Endothelial cell (in vitro differentiated cells): Measurements from ENCODE around the gene CFAP97. TPM values are rescaled to one million over a fixed set of nuclear protein-coding genes. Genes with fewer than 3 reads are reported as not detected.
A peak's percentile ranks its signal among the peaks of the same experiment; 100 is the strongest.
"Not testable (repeated sequence)": the region's sequence is repeated elsewhere in the genome, so short reads cannot be mapped to it uniquely, and the experiment has no call there.

ENCODE experiments used
- DNase-seq: peaks from one replicate; pipeline ENCODE4 v3.0.0; 2021; ENCODE audit warnings: low spot score
- H3K27ac Mint-ChIP-seq: one replicate; pipeline ENCODE4 v1.8.0; 2021; ENCODE audit warnings: mixed read lengths, inconsistent platforms; ENCODE audit not compliant: unreplicated experiment
- H3K27me3 Mint-ChIP-seq: one replicate; pipeline ENCODE4 v1.8.0; 2021; ENCODE audit warnings: mild to moderate bottlenecking, moderate library complexity, mixed read lengths, inconsistent platforms; ENCODE audit not compliant: unreplicated experiment
- H3K36me3 Mint-ChIP-seq: one replicate; pipeline ENCODE4 v1.8.0; 2021; ENCODE audit warnings: mild to moderate bottlenecking, low read depth, mixed read lengths, inconsistent platforms; ENCODE audit not compliant: unreplicated experiment
- H3K4me1 Mint-ChIP-seq: one replicate; pipeline ENCODE4 v1.8.0; 2021; ENCODE audit warnings: mild to moderate bottlenecking, mixed read lengths, inconsistent platforms; ENCODE audit not compliant: unreplicated experiment
- H3K4me3 Mint-ChIP-seq: one replicate; pipeline ENCODE4 v1.8.0; 2021; ENCODE audit warnings: mild to moderate bottlenecking, mixed read lengths, inconsistent platforms; ENCODE audit not compliant: unreplicated experiment
- H3K9me3 Mint-ChIP-seq: one replicate; pipeline ENCODE4 v1.8.0; 2021; ENCODE audit warnings: mixed read lengths, inconsistent platforms; ENCODE audit not compliant: unreplicated experiment
- total RNA-seq: library from RNA; stranded (reverse); fragmentation: NEBNext Ultra II Directional; extraction: Animal tissue kit (Norgen Biotek cat#: 25700); gene quantifications from one replicate; pipeline ENCODE4 v1.2.1, GENCODE V29; 2021; ENCODE audit not compliant: unreplicated experiment
- TF ChIP-seq, protein P1 (sequence below): fragments of 200-600 bp; sonication (generic); IDR thresholded peaks from one replicate; pipeline ENCODE4 v1.5.0; 2021; ENCODE audit warnings: antibody characterized with exemption; ENCODE audit not compliant: unreplicated experiment

CFAP97 gene
- total RNA-seq, 1 donor from 2014 or later, result 18.2 TPM

DNA sequence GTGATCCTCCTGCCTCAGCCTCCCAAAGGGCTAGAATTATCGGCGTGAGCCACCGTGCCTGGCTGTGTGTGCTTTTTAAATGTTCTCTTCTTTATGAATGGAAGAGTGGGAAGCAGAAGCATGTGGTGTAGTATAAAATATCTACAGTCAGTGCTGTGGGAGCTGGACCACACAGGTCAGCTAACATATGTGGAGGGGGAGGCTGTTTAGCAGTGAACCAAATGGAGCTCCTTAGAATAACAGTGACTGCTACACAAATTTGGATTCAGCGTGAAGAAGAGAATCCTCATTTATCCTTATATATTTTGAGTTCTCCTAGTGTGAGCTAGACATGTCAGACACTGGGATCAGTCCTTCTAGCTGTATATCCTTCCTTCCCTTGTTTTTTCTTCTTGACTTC lies 8.8 kb upstream of the CFAP97 start:
- Mint-ChIP-seq H3K36me3 (peaks cover 4% of the 10 kb centered on the region), H3K4me1 (peaks cover 28% of the 10 kb centered on the region), H3K4me3 (no peak overlapping the region), H3K9me3 (peaks cover 8% of the 10 kb centered on the region), H3K27ac (no peak overlapping the region), H3K27me3 (peaks cover 14% of the 10 kb centered on the region)
- no peak for DNase-seq
- TF ChIP-seq, protein P1, sequence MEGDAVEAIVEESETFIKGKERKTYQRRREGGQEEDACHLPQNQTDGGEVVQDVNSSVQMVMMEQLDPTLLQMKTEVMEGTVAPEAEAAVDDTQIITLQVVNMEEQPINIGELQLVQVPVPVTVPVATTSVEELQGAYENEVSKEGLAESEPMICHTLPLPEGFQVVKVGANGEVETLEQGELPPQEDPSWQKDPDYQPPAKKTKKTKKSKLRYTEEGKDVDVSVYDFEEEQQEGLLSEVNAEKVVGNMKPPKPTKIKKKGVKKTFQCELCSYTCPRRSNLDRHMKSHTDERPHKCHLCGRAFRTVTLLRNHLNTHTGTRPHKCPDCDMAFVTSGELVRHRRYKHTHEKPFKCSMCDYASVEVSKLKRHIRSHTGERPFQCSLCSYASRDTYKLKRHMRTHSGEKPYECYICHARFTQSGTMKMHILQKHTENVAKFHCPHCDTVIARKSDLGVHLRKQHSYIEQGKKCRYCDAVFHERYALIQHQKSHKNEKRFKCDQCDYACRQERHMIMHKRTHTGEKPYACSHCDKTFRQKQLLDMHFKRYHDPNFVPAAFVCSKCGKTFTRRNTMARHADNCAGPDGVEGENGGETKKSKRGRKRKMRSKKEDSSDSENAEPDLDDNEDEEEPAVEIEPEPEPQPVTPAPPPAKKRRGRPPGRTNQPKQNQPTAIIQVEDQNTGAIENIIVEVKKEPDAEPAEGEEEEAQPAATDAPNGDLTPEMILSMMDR, result no peak

DNA sequence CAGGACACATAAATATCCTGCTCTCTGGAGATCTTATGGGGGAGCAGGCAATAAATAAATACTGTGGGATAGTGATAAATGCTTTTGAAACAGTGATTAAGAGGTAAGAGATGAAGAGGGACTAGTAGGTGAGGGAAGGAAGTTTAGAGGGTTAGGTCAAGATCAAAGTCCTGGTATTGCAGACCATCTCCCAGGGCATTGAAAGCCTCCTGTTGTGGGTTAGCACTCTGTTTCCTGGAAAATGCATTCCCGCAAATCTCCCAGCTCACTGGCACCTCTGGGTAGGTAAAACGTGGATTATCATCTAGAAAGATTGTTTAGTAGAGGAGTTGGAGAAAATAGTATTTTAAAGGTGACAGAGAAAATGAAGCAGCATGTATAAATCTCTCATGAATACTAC lies 7.8 kb upstream of the CFAP97 start:
- peak overlapping the region; percentile 58 for H3K27ac Mint-ChIP-seq
- peaks cover 28% of the 10 kb centered on the region for H3K4me1 Mint-ChIP-seq
- TF ChIP-seq, protein P1, result no peak
- DNase-seq, result no peak
- peaks cover 14% of the 10 kb centered on the region for H3K27me3 Mint-ChIP-seq
- H3K4me3 Mint-ChIP-seq, result peak overlapping the region; percentile 97
- H3K9me3 Mint-ChIP-seq, result peaks cover 8% of the 10 kb centered on the region
- peaks cover 4% of the 10 kb centered on the region for H3K36me3 Mint-ChIP-seq

DNA sequence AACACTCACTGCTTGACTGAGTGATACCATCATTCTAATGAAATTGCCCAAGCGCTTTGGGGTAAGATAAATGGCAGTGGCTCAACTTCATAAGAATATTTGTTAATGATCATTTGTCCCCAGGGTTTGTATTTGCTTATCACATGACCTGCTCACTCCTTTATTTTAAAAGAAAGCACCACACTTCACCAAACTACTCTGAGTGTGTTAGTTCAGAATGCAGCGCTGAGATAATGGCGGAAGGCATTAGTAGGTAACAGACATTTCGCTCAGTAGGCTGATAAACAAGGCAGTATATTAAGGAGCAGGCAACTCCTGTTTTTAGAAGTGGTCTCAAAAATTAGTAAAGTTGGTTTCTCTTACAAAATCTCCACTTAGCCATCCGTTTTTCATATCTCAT lies 7.2 kb upstream of the CFAP97 start:
- DNase-seq, result no peak
- Mint-ChIP-seq H3K27me3 (peaks cover 14% of the 10 kb centered on the region), H3K4me3 (peak overlapping the region; percentile 97), H3K4me1 (peaks cover 29% of the 10 kb centered on the region), H3K36me3 (peaks cover 4% of the 10 kb centered on the region), H3K27ac (peak overlapping the region; percentile 80), H3K9me3 (peaks cover 8% of the 10 kb centered on the region)
- TF ChIP-seq, protein P1, result no peak

DNA sequence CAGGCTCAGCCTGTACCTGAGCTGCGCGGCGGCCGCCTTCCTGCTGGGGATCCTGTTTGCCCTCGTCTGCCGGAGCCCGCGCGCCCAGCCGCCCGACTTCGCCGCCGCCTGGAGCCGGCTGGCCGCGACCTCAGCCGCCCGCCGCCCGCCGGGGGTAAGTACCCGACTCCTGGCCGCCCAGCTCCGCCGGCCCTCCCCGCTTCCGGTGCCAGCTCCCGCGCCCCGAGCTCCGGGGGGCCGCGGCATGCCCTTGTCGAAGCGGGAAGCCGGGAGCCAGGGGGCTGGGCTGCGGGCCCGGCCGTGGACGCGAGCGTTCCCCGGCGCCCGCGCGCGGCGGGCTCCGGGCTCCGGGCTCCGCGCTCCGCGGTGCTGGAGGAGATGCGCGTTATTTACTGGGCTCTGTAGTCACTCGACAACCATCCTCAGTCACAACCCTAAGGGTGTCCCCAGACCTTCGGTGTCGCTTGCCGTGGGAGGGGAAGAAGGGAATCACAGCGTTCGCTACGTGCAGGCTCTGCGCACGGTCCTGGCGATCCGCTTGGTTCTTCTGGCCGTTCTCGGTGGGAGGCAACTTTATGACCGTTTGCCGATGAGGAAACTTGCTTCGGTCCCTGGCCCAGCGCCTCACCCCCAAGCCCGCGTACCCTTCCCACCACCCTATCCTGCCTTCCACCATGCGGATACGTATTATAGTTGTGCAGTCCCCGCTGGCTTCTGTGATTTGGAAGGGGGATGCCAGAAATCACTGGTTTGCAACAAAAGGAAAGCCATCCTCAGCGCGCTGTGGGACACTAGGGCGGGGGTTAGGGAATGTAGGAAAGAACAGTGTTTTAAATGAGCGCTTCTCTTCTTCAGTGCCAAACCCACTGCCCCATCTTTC lies 6.5 kb upstream of the CFAP97 start:
- DNase-seq, result peak; percentile 62
- H3K27ac Mint-ChIP-seq, result peak overlapping the region; percentile 80
- peaks cover 4% of the 10 kb centered on the region for H3K36me3 Mint-ChIP-seq
- peaks cover 8% of the 10 kb centered on the region for H3K9me3 Mint-ChIP-seq
- TF ChIP-seq, protein P1, result no peak
- peaks cover 14% of the 10 kb centered on the region for H3K27me3 Mint-ChIP-seq
- H3K4me1 Mint-ChIP-seq, result peaks cover 32% of the 10 kb centered on the region
- H3K4me3 Mint-ChIP-seq, result peak overlapping the region; percentile 97

DNA sequence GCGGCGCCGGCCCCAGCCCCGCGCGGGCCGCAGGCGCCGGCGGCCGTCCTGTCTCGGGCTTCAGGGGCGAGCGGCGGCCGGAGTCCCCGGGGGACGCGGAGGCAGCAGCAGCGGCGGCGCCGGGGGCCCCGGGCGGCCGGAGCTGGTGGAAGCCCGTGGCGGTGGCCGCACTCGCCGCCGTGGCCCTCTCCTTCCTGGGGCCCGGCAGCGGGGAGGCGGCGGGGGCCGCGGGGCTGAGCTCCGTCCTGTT lies 6.0 kb upstream of the CFAP97 start:
- H3K9me3 Mint-ChIP-seq, H3K36me3 Mint-ChIP-seq, DNase-seq, H3K4me3 Mint-ChIP-seq, H3K27ac Mint-ChIP-seq: not testable (repeated sequence)
- H3K27me3 Mint-ChIP-seq, result peaks cover 14% of the 10 kb centered on the region
- H3K4me1 Mint-ChIP-seq, result peaks cover 36% of the 10 kb centered on the region
